Muscle of arm (tissue), 12 donors: ENCODE data around the gene QKI. TPM values are rescaled to one million over a fixed set of nuclear protein-coding genes. Genes with fewer than 3 reads are reported as not detected.

Experiments used
- DNase-seq: peaks from one replicate; pipeline ENCODE4 v3.0.0-alpha.2; 2013
- polyA plus RNA-seq, 12 donors: library from polyadenylated mRNA; unstranded; fragments of 120-200 nt; gene quantifications; one replicate each; pipeline ENCODE4 v1.2.1, GENCODE V29; 2013; ENCODE audit not compliant: insufficient read length in 12 of 12

The QKI gene
- polyA plus RNA-seq, 12 donors = 139 to 291 (median 250) TPM

- DNase-seq = no peak
These were observed 193.7 kb downstream of the QKI start for GRCh38 chr6:163608204-163608644.

GRCh38 chr6:163612200-163612599, 197.7 kb downstream of the QKI start:
- no peak for DNase-seq

GRCh38 chr6:163613025-163613424, 198.5 kb downstream of the QKI start:
- no peak for DNase-seq

- DNase-seq = no peak
These were observed 199.2 kb downstream of the QKI start for GRCh38 chr6:163613668-163614067.

- no peak for DNase-seq
These were observed 201.9 kb downstream of the QKI start for GRCh38 chr6:163616452-163616851.

- DNase-seq = no peak
These were observed 203.0 kb downstream of the QKI start for GRCh38 chr6:163617549-163617948.

- no peak for DNase-seq
These were observed 205.6 kb downstream of the QKI start for GRCh38 chr6:163620101-163620500.

- no peak for DNase-seq
These were observed 206.3 kb downstream of the QKI start for GRCh38 chr6:163620670-163621330.

GRCh38 chr6:163625265-163625664, 210.7 kb downstream of the QKI start:
- no peak for DNase-seq

GRCh38 chr6:163626073-163626867, 211.8 kb downstream of the QKI start:
- DNase-seq = no peak

- no peak for DNase-seq
These were observed 212.9 kb downstream of the QKI start for GRCh38 chr6:163627274-163628062.
